ENCODE results near the gene BSX. TPM values are rescaled to one million over a fixed set of nuclear protein-coding genes. Genes with fewer than 3 reads are reported as not detected.

BSX gene
- total RNA-seq, 1 experiment from 2014 or later, result not detected

DNA sequence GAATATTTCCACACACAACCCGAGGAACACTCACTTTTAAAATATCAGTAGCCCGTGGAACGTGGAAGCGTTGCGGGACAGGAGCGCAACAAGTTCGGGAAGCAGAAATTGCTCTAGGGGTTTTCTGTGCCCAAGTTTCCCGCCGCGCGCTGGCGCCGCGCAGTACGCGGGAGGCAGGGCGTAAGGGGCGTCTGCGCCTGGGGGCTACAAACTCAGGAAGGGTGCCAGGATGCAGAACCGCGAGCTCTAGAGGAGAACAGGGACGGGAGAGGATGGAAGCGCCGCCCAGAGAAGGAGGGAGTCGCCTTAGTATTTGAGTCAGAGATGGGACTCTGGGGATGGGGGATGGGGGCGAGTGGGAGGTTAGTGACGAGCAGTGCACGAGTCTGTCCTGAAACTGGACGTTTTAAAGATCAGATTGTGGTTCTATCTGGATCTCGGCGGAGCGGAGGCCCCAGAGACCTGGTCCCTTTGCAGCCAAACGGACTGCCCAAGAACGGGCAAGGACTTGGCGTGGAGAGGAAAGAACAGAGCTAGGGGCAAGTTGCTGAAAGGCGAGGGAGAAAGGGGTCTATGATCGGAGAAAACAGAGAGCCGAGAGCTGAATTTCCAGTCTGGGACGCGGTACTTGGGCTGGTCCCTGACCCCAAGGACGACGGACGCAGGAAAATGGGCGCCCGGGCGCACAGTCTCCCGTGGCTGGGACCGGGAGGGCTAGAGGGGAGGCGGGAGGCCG lies 4.7 kb downstream of the BSX start:
- no TSS peak for BruUV-seq (replicated peaks)
- Histone ChIP-seq H3K36me3 (ENCODE audit: low read depth, low read length) (no peaks in the 10 kb centered on the region), H3K4me1 (ENCODE audit: insufficient read depth, low read length) (no peaks in the 10 kb centered on the region), H2AFZ (ENCODE audit: low read length) (no peak overlapping the region), H3K4me2 (ENCODE audit: low read length) (no peak overlapping the region), H3K9me3 (ENCODE audit: low read length) (no peaks in the 10 kb centered on the region), H4K20me1 (ENCODE audit: low read length) (no peaks in the 10 kb centered on the region), H3K79me2 (ENCODE audit: low read length) (no peaks in the 10 kb centered on the region), H3K4me3 (ENCODE audit: low read length) (no peak overlapping the region), H3K9me2 (replicated peaks; ENCODE audit: low read length) (no peaks in the 10 kb centered on the region), H3K27me3 (ENCODE audit: low read length) (peaks cover 94% of the 10 kb centered on the region), H3K27ac (ENCODE audit: low read length) (no peak overlapping the region), H3K9ac (ENCODE audit: low read length) (no peak overlapping the region), H3F3A (ENCODE audit: low read length, unreplicated experiment) (no peaks in the 10 kb centered on the region)
- intact Hi-C loops (cut with micrococcal nuclease), result no loop called here
- ChIA-PET CTCF (no interaction called here), POLR2A (ENCODE audit: unreplicated experiment) (no interaction called here)
- TF ChIP-seq EZH2 (IDR thresholded peaks at IDR 0.05; ENCODE audit: low read length, unreplicated experiment), result no peak
- TF ChIP-seq EZH2phosphoT487 (IDR thresholded peaks at IDR 0.05; ENCODE audit: borderline replicate concordance, low read length), result no peak
- TF ChIP-seq, protein P1, sequence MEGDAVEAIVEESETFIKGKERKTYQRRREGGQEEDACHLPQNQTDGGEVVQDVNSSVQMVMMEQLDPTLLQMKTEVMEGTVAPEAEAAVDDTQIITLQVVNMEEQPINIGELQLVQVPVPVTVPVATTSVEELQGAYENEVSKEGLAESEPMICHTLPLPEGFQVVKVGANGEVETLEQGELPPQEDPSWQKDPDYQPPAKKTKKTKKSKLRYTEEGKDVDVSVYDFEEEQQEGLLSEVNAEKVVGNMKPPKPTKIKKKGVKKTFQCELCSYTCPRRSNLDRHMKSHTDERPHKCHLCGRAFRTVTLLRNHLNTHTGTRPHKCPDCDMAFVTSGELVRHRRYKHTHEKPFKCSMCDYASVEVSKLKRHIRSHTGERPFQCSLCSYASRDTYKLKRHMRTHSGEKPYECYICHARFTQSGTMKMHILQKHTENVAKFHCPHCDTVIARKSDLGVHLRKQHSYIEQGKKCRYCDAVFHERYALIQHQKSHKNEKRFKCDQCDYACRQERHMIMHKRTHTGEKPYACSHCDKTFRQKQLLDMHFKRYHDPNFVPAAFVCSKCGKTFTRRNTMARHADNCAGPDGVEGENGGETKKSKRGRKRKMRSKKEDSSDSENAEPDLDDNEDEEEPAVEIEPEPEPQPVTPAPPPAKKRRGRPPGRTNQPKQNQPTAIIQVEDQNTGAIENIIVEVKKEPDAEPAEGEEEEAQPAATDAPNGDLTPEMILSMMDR (conservative IDR thresholded peaks at IDR 0.05; ENCODE audit: low read depth, low read length), result no peak
- no peak for DNase-seq
- ATAC-seq, result no peak

DNA sequence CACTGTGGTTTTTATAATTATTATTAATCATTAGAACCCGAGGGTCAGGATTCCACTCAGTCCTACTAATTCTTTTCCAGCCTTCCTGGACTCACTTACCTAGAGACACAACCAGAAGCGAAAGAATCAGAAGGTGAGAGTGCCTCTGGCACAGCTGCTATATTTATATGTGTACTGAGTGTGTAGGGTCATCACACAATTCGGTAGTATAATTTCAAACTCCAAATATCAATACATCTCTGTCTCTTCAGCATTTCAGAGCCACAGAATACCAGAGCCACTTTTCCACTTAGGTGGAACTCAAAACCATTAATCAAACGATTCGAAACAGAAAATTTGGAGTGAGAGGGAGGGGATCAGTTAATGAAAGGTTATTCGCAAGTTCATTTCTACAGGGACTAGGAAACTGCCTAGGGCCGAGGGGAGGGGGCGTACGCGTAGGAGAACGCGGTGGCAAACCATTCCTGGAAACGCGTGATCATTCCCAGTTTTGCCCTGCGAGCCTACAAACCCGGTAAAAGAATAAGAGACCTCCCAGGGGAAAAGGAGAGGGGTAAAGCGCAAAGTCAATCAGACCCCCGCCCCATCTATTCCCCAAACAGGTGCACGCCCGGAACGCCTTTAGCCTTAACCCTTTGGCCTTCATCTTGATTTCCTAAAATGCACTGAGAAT lies 5.4 kb downstream of the BSX start:
- peaks cover 89% of the 10 kb centered on the region for H3K27me3 ChIP-seq (ENCODE audit: low read length)
- no peak for ATAC-seq

More for the DNA sequence above, 5.4 kb downstream of the BSX start:
- Histone ChIP-seq H3K9ac (ENCODE audit: low read length) (no peak overlapping the region), H3K4me1 (ENCODE audit: insufficient read depth, low read length) (no peaks in the 10 kb centered on the region), H3F3A (ENCODE audit: low read length, unreplicated experiment) (no peaks in the 10 kb centered on the region), H2AFZ (ENCODE audit: low read length) (no peak overlapping the region), H3K27ac (ENCODE audit: low read length) (no peak overlapping the region), H3K4me3 (ENCODE audit: low read length) (no peak overlapping the region), H4K20me1 (ENCODE audit: low read length) (no peaks in the 10 kb centered on the region), H3K36me3 (ENCODE audit: low read depth, low read length) (no peaks in the 10 kb centered on the region), H3K79me2 (ENCODE audit: low read length) (no peaks in the 10 kb centered on the region), H3K9me2 (replicated peaks; ENCODE audit: low read length) (no peaks in the 10 kb centered on the region), H3K9me3 (ENCODE audit: low read length) (no peaks in the 10 kb centered on the region), H3K4me2 (ENCODE audit: low read length) (no peak overlapping the region)
- BruUV-seq (replicated peaks), result no TSS peak
- intact Hi-C loops (cut with micrococcal nuclease), result no loop called here
- TF ChIP-seq, protein P1 (conservative IDR thresholded peaks at IDR 0.05; ENCODE audit: low read depth, low read length), result no peak
- TF ChIP-seq EZH2 (IDR thresholded peaks at IDR 0.05; ENCODE audit: low read length, unreplicated experiment) (no peak), EZH2phosphoT487 (IDR thresholded peaks at IDR 0.05; ENCODE audit: borderline replicate concordance, low read length) (no peak)
- no peak for DNase-seq
- ChIA-PET POLR2A (ENCODE audit: unreplicated experiment) (no interaction called here), CTCF (no interaction called here)
